Activated CD4-positive, alpha-beta T cell treated with anti-CD3 and anti-CD28 coated beads, Interleukin-2, amount 10 ng/mL, durations not matched to agents 24 days and 14 days (primary cell): ENCODE results near the gene METTL25. TPM values are rescaled to one million over a fixed set of nuclear protein-coding genes. Genes with fewer than 3 reads are reported as not detected.

Experiments used
- DNase-seq: peaks from one replicate; pipeline ENCODE4 v3.0.0; 2022
- H3K27ac Mint-ChIP-seq: one replicate; pipeline ENCODE4 v1.8.0; 2022; ENCODE audit warnings: mild to moderate bottlenecking, mixed read lengths
- H3K27me3 Mint-ChIP-seq: one replicate; pipeline ENCODE4 v1.8.0; 2022; ENCODE audit warnings: mixed read lengths
- H3K36me3 Mint-ChIP-seq: one replicate; pipeline ENCODE4 v1.8.0; 2022; ENCODE audit warnings: low read depth, mild to moderate bottlenecking, mixed read lengths
- H3K4me1 Mint-ChIP-seq: one replicate; pipeline ENCODE4 v1.8.0; 2021; ENCODE audit warnings: mixed read lengths
- H3K4me3 Mint-ChIP-seq: one replicate; pipeline ENCODE4 v1.8.0; 2022; ENCODE audit warnings: mild to moderate bottlenecking, moderate library complexity, mixed read lengths
- H3K9me3 Mint-ChIP-seq: one replicate; pipeline ENCODE4 v1.8.0; 2021; ENCODE audit warnings: mixed read lengths
- intact Hi-C: fragments of 100-400 bp; cut with micrococcal nuclease; formaldehyde crosslinking; loops from one replicate; pipeline ENCODE4 v1.15.1; 2023
- total RNA-seq: library from RNA; stranded (reverse); gene quantifications from 2 replicates; pipeline ENCODE4 v1.2.3, GENCODE V29; 2022

METTL25 gene
- total RNA-seq, 1 donor from 2014 or later = 6.3 TPM

DNA sequence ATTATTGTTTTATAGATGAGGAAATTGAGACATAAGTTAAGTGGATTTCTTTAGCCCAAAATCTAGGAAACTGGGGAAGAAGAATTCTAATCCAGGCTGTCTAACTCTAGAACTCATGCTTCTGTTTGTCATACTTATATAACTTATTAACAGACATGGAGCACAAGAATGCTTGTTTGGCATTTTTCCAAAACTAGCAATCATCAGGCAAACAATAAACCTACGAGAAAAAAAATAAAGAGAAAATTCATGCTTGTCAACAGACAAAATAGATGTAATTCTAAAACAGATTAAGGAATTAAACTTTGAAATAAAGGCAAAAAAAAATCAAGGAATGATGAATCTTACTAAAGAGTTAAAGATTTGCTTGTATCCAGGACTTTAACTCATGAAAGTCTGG, 103.1 kb downstream of the METTL25 start:
- intact Hi-C loops = no loop called here
- Mint-ChIP-seq H3K4me1 (no peaks in the 10 kb centered on the region), H3K9me3 (no peaks in the 10 kb centered on the region), H3K36me3 (no peaks in the 10 kb centered on the region), H3K27ac (no peak overlapping the region), H3K27me3 (no peaks in the 10 kb centered on the region), H3K4me3 (no peak overlapping the region)
- no peak for DNase-seq

DNA sequence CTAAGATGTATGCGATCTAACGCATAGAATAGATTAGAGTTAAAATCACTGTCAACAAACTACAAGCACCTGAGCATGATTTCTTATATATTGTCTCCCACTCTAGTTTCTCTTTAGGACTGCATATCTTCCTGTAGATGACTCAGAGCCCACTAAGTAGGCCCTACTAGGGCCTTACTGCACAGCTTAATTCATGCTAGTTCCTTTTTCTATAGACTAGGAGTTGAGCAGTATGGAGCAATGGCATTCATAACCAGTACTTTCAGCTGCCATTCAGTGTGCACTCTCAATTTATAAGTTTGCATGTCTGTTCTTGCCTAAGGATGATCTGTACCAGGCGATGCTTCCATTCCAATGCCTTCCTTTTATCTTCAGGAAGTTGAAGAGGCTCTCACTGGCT, 103.5 kb downstream of the METTL25 start:
- no peaks in the 10 kb centered on the region for H3K27me3 Mint-ChIP-seq
- no peaks in the 10 kb centered on the region for H3K4me1 Mint-ChIP-seq
- H3K9me3 Mint-ChIP-seq = no peaks in the 10 kb centered on the region
- intact Hi-C loops = no loop called here
- no peak overlapping the region for H3K4me3 Mint-ChIP-seq
- H3K27ac Mint-ChIP-seq = no peak overlapping the region
- no peak for DNase-seq
- no peaks in the 10 kb centered on the region for H3K36me3 Mint-ChIP-seq

DNA sequence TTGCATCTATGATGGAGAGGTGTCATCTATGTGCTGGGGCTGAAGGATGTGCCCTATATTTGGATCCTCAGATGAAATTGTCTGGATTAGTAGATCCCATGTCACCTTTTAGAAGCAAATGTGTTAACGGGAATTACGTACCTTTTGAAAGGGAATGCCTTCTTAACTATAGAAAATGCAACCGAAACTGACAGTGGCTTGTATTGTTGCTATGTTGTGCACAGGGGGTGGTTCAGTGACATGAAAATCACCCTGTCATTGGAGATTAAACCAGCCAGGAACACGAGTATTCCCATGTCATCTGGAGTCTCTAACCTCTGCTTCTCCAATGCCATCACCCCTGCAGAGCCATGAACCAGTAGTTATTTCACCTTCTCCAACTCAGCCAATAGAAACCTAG, 110.2 kb downstream of the METTL25 start:
- Mint-ChIP-seq H3K4me1 (no peaks in the 10 kb centered on the region), H3K27ac (no peak overlapping the region), H3K27me3 (no peaks in the 10 kb centered on the region), H3K9me3 (peaks cover 7% of the 10 kb centered on the region), H3K36me3 (peaks cover 1% of the 10 kb centered on the region), H3K4me3 (no peak overlapping the region)
- no peak for DNase-seq
- intact Hi-C loops = no loop called here

DNA sequence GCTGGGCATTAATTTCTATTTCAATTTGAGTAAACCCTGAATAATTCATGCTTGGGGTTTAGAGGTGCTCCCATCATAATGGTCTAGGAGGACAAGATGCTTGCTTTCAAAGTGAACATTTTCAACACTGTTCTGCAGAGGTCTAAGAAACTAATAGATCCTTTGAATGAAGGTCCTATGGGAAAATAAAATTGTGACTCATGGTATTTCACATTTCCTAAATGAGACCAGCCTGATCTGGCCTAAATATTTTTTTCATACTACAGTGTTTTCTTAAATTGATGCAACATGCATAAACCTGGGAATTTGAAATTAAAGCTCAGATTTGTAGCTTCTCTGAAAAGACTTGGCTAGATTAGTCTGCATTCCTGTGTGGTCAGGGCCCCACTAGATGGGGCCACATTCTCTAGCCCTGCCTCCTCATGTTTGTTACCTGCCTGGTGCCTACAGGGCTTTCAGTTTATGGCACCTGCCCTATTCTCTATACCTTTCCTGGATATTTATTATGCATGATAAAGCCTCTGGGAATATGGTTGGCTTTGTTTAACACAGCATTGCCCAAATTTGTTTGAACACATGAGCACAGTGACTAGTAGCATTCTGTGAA, 112.7 kb downstream of the METTL25 start:
- DNase-seq = no peak
- Mint-ChIP-seq H3K4me1 (no peaks in the 10 kb centered on the region), H3K36me3 (peaks cover 1% of the 10 kb centered on the region), H3K4me3 (no peak overlapping the region), H3K27ac (no peak overlapping the region), H3K27me3 (no peaks in the 10 kb centered on the region), H3K9me3 (peaks cover 7% of the 10 kb centered on the region)
- intact Hi-C loops = no loop called here

DNA sequence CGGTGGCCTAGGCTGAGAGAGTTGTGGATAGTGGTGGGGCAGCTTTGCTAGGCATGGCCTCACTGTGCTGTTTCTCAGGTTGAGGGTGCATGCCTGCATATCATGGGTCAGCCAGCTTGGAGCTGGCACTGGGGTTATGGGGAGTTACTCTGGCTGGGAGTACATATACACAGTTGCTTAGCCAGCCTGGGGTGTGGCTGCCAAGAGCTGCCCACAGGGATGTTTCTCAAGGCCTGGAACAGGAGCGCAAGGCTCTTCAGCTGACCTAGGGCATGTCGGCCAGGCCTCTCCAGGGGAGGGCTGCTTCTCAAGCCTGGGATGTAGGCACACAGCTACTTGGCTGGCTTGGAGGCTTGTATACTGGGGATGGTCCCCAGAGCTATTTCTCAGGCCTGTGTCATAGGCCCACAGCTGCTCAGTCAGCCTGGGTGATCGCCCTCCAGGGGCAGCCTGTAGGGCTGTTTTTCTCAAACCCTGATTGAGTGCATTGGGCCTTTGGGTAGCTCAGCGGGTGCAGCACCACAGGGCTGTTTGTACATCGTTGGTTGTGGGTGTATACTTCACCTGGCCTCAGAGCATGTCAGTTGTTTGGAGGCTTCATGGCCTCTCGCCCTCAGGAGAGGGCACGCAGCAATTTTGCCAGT, 114.9 kb downstream of the METTL25 start:
- peaks cover 7% of the 10 kb centered on the region for H3K9me3 Mint-ChIP-seq
- intact Hi-C loops = no loop called here
- no peaks in the 10 kb centered on the region for H3K27me3 Mint-ChIP-seq
- no peak overlapping the region for H3K27ac Mint-ChIP-seq
- no peak for DNase-seq
- peaks cover 1% of the 10 kb centered on the region for H3K36me3 Mint-ChIP-seq
- no peaks in the 10 kb centered on the region for H3K4me1 Mint-ChIP-seq
- H3K4me3 Mint-ChIP-seq = no peak overlapping the region

DNA sequence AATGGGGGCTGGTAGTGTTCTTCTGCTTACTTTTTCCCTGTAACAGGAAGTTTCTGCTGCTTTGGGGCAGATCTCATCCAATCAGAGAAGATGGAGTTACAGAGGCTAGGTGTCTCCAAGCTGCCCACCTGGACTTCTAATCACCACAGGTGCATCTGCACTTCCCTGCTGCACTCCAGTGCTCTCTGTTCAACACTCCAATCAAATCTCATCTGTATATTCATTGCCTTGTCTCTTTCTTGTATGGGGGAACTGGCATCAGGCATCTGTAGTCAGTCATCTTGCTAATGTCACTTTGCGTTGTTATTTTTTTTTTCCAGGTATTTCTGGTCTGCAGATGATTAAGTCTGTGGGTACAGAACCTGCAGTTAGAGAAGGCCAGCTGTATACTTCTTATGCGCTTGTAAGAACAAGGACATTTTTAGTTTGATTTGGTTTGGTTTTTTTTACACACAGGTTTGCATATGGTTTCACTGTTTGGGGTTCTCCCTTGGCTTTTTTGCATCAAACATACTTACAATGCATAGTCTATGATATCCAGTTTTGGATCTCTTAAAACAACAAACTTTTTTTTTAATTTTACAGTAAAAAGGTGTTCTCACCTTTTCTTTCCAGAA, 116.0 kb downstream of the METTL25 start:
- intact Hi-C loops = no loop called here
- peaks cover 7% of the 10 kb centered on the region for H3K9me3 Mint-ChIP-seq
- H3K27me3 Mint-ChIP-seq = no peaks in the 10 kb centered on the region
- no peaks in the 10 kb centered on the region for H3K4me1 Mint-ChIP-seq
- H3K4me3 Mint-ChIP-seq = no peak overlapping the region
- peaks cover 1% of the 10 kb centered on the region for H3K36me3 Mint-ChIP-seq
- DNase-seq = no peak
- no peak overlapping the region for H3K27ac Mint-ChIP-seq

DNA sequence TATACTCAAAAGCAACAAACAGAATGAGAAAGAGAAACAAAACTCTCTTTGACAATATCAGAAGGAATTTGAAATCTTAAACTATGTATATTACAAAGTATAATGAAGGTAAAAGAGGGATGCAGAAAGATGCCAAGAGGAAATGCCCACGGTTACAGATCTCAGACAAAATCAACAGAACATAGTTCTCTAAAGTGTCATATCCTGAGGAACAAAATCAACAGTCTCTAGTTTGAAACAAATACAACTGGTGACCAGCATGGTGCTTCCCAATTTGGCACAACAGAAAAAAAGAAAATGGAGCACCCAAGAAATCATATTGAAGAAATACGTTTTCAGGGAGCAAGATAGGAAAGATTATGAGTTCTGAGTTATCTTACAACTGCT, 116.5 kb downstream of the METTL25 start:
- H3K27me3 Mint-ChIP-seq = no peaks in the 10 kb centered on the region
- peaks cover 1% of the 10 kb centered on the region for H3K36me3 Mint-ChIP-seq
- H3K4me1 Mint-ChIP-seq = no peaks in the 10 kb centered on the region
- no peak overlapping the region for H3K4me3 Mint-ChIP-seq
- no peak for DNase-seq
- H3K9me3 Mint-ChIP-seq = peaks cover 7% of the 10 kb centered on the region
- intact Hi-C loops = no loop called here
- no peak overlapping the region for H3K27ac Mint-ChIP-seq

DNA sequence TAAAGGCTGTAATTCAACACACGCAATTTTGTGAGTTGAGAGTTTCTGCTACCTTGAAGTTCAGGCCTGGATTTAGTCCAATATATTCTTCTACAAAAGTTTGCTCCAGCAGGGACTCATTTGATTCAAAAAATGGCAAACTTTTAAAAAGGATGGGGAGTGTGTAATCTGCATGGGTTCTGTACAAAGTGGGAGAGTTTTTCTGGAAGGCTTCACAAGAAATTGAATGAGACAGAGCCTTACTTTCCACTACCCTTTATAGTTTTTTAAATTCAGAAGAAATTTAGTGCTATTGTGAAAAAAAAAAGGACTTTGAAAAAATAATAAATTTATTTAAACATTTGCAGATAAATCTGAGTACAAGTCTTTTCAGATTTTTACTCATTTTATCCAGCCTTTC, 116.9 kb downstream of the METTL25 start:
- Mint-ChIP-seq H3K36me3 (peaks cover 1% of the 10 kb centered on the region), H3K9me3 (peaks cover 7% of the 10 kb centered on the region), H3K4me3 (no peak overlapping the region), H3K27me3 (no peaks in the 10 kb centered on the region), H3K4me1 (no peaks in the 10 kb centered on the region), H3K27ac (no peak overlapping the region)
- DNase-seq = no peak
- intact Hi-C loops = no loop called here

DNA sequence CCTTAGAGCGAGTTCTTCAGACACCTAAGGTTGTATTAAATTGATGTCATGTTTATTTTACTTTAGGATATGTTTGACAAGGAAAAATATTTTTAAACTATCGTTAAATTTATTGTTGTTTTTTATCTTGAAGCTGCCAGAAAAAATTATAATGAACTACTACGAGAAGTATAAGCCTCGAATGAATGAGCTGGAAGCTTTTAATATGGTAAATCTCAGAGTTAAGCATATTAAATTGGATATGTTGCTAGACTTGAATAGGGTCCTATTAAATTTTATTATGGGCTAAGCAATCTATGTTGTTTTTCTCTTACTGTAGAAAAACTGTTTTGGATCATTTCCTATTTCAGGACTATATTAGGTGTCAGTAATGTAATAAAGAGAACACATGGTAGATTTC, 118.2 kb downstream of the METTL25 start:
- Mint-ChIP-seq H3K4me3 (no peak overlapping the region), H3K36me3 (peaks cover 1% of the 10 kb centered on the region), H3K27ac (no peak overlapping the region), H3K9me3 (peaks cover 7% of the 10 kb centered on the region), H3K27me3 (no peaks in the 10 kb centered on the region), H3K4me1 (no peaks in the 10 kb centered on the region)
- DNase-seq = no peak
- intact Hi-C loops = no loop called here

DNA sequence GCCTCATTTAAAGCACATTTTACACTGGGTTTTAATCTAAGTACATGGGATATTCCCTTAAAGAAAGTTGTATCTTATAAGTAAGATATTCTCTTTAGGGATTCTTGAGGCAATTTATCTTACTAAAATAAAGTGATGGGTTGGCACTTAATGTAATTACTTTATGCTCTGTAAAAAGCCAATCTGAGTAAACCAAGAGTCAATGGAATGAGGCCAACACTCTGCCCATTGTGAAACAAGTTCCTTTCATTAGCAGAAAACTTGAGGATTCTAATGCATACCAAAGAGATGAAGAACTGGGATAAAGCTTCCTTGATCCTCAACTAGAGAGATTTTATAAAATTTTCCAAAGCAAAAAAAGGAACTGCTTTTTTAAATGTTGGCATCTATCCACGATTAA, 121.2 kb downstream of the METTL25 start:
- Mint-ChIP-seq H3K4me3 (no peak overlapping the region), H3K27ac (no peak overlapping the region), H3K36me3 (no peaks in the 10 kb centered on the region), H3K4me1 (no peaks in the 10 kb centered on the region), H3K9me3 (peaks cover 3% of the 10 kb centered on the region), H3K27me3 (no peaks in the 10 kb centered on the region)
- DNase-seq = no peak
- intact Hi-C loops = no loop called here

DNA sequence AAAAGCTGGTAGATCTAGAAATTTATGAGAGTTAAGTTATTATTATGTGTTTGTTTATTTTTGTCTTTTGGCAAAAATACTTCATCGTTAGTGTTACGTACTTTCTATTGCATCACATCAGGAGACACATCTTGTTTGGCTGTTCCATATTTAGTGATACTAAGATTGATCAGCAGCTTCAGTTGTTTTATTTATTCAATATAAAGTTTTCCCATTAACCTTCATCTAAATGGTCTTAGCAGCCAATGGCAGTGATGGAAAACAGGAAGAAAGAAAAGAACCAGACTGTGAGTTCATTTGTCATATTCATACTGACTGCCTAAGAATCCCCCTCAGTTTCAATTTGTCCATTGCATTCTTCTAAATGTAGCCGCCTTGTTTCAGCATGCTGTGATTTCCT, 122.3 kb downstream of the METTL25 start:
- H3K27ac Mint-ChIP-seq = no peak overlapping the region
- intact Hi-C loops = no loop called here

DNA sequence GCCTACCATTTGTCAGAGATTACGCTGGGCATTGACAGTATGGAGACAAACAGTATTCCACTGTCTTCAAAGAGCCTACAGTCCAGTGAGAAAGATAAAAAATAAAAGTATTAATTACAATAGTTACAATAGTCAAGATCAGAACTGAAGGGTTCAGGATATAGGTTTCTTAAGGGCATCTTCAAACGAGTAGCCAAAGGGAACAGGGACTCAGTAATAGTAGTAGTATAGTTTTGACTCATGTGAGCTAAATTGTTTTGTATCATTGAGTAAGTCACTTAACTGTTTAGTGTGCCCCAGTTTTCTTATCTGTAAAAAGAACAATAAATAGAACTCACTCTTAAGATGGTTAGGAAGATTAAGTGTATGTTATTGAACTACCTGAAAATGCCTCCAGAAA, 123.6 kb downstream of the METTL25 start:
- Mint-ChIP-seq H3K27me3 (no peaks in the 10 kb centered on the region), H3K27ac (no peak overlapping the region), H3K4me3 (no peak overlapping the region)

More for the DNA sequence above, 122.3 kb downstream of the METTL25 start:
- Mint-ChIP-seq H3K4me3 (no peak overlapping the region), H3K27me3 (no peaks in the 10 kb centered on the region), H3K4me1 (no peaks in the 10 kb centered on the region), H3K36me3 (no peaks in the 10 kb centered on the region), H3K9me3 (peaks cover 6% of the 10 kb centered on the region)
- DNase-seq = no peak

DNA sequence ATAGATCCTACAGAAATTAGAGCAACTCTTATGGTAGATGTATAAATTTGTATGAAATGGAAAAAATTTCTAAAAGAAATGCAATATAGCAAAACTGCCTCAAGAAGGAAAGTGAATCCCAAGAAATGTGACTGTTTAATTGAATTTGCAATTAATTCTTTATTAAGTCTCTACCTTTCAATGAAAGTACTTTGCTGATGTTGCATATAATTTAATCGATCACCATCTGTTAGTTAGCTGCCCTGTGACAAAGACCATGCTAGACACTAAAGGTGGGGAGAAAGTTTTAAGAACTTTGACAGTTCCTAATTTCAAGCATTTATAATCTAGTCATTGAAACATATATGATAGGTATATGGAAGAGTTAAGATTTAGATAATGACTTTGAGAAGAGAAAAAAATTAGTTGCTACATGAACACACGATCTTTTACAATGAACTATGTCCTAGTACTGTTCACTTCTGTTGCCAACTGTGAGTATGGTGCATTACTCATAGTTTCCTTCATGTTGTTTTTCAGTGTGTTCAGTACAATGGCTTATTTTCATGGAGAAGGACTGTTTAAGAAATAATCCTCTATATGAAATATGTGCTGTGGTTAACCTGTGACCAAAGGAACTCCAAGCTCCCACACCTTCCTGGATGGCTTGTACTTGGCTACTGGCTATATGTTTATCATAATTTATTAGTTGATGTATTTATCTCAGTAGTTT, 128.4 kb downstream of the METTL25 start:
- H3K36me3 Mint-ChIP-seq = no peaks in the 10 kb centered on the region
- H3K4me3 Mint-ChIP-seq = no peak overlapping the region
- H3K9me3 Mint-ChIP-seq = peaks cover 10% of the 10 kb centered on the region
- no peak for DNase-seq
- no peaks in the 10 kb centered on the region for H3K4me1 Mint-ChIP-seq
- H3K27ac Mint-ChIP-seq = no peak overlapping the region
- H3K27me3 Mint-ChIP-seq = no peaks in the 10 kb centered on the region
- intact Hi-C loops = no loop called here

More for the DNA sequence above, 123.6 kb downstream of the METTL25 start:
- no peaks in the 10 kb centered on the region for H3K36me3 Mint-ChIP-seq
- intact Hi-C loops = no loop called here
- no peaks in the 10 kb centered on the region for H3K4me1 Mint-ChIP-seq
- no peak for DNase-seq
- H3K9me3 Mint-ChIP-seq = peaks cover 6% of the 10 kb centered on the region

DNA sequence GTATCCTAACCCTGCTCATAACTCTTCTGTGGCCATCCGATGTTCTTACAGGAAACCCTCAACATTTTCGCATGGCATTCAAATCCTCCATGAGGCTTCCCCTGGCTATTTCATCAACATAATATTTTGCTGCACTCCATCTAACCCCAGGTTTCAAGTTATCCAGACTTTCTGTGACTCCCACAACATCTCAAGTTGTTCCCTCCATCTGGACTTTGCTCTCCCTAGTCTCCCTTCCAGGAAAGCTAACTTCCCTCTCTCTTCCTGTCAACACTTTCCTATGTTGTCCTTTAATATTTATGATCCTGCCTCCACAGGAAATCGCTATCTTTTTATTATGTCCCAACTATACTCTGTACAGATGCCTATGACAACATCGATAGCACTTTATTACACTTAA, 146.1 kb downstream of the METTL25 start:
- Mint-ChIP-seq H3K9me3 (no peaks in the 10 kb centered on the region), H3K4me1 (no peaks in the 10 kb centered on the region), H3K27me3 (no peaks in the 10 kb centered on the region), H3K27ac (no peak overlapping the region), H3K4me3 (no peak overlapping the region), H3K36me3 (no peaks in the 10 kb centered on the region)
- intact Hi-C loops = no loop called here
- DNase-seq = no peak
